HepG2 (cell line): ENCODE results near the gene UBXN1.

Experiments
- STAT5B ChIP-seq: sonication (generic); formaldehyde crosslinking; IDR thresholded peaks from 2 replicates; pipeline ENCODE4 v1.4.0; 2020; ENCODE audit warnings: missing genetic modification reagents
- ZNF143 ChIP-seq: sonication (generic); formaldehyde crosslinking; IDR thresholded peaks from 2 replicates; pipeline ENCODE4 v1.4.0; 2020; ENCODE audit warnings: missing genetic modification reagents
- TF ChIP-seq, protein P1 (sequence below): IDR thresholded peaks from 2 replicates; pipeline ENCODE4 v1.6.1; 2012; ENCODE audit warnings: inconsistent platforms

DNA sequence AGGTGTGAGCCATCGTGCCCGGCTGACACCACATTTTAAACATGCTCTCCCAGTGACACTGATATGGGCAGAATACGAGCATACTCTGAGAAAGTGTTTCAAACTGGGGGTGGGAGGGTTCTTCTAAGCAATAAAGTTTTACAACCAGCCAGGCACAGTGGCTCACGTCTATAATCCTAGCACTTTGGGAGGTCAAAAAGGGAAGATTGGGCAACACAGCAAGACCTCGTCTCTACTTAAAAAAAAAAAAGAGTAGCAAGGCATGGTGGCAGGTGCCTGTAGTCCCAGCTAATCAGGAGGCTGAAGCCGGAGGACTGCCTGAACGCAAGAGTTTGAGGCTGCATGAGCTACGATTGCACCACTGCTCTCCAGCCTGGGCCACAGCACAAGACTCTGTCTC lies 34.7 kb downstream of the UBXN1 start:
- no peak for TF ChIP-seq ZNF143 (CRISPR knock-in tag)
- no peak for TF ChIP-seq STAT5B
- TF ChIP-seq, protein P1, sequence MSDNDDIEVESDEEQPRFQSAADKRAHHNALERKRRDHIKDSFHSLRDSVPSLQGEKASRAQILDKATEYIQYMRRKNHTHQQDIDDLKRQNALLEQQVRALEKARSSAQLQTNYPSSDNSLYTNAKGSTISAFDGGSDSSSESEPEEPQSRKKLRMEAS: no peak
